Measurements from ENCODE around the gene RPAP2.

DNA sequence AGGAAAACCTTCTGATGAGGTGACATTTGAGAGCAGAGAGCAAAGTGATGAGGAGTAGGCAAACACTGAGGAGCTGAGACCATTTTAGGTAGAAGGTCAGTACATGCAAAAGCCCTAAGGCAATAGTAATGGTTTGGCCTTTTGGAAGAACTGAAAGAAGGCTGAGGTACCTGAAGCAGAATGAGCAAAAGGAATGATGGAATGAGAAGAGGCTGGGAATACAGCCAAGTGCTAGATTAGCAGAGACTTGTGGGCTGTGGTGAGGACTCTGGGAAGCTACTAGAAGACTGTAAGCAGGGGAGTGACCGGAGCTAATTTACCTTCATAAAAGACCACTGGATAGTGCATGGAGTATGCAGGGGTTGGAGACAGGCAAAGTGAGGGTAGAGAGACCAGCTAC, 110.0 kb downstream of the RPAP2 start:
- TF ChIP-seq, protein P1, sequence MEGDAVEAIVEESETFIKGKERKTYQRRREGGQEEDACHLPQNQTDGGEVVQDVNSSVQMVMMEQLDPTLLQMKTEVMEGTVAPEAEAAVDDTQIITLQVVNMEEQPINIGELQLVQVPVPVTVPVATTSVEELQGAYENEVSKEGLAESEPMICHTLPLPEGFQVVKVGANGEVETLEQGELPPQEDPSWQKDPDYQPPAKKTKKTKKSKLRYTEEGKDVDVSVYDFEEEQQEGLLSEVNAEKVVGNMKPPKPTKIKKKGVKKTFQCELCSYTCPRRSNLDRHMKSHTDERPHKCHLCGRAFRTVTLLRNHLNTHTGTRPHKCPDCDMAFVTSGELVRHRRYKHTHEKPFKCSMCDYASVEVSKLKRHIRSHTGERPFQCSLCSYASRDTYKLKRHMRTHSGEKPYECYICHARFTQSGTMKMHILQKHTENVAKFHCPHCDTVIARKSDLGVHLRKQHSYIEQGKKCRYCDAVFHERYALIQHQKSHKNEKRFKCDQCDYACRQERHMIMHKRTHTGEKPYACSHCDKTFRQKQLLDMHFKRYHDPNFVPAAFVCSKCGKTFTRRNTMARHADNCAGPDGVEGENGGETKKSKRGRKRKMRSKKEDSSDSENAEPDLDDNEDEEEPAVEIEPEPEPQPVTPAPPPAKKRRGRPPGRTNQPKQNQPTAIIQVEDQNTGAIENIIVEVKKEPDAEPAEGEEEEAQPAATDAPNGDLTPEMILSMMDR (conservative IDR thresholded peaks at IDR 0.05; ENCODE audit: low read length), result no peak
- TF ChIP-seq EZH2phosphoT487 (IDR thresholded peaks at IDR 0.05; ENCODE audit: borderline replicate concordance, low read depth, low read length), result no peak
